H4 (cell line): ENCODE data around the gene MEGF11. TPM values are rescaled to one million over a fixed set of nuclear protein-coding genes. Genes with fewer than 3 reads are reported as not detected.

Experiments
- DNase-seq: peaks from one replicate; pipeline ENCODE4 v3.0.0-alpha.2; 2015; ENCODE audit warnings: low spot score
- total RNA-seq: library from RNA; depleted of rRNA; stranded (reverse); fragments of >200 nt; shearing (Covaris generic); gene quantifications from 2 replicates; pipeline ENCODE4 v1.2.3, GENCODE V29; 2014

Gene MEGF11
- total RNA-seq, 1 experiment from 2014 or later, result 0.02 TPM

- no peak for DNase-seq
Measured at GRCh38 chr15:66219339-66219738, 34.2 kb downstream of the MEGF11 start.

GRCh38 chr15:66216806-66217205 is 36.7 kb downstream of the MEGF11 start:
- no peak for DNase-seq

GRCh38 chr15:66215811-66216210 is 37.7 kb downstream of the MEGF11 start:
- no peak for DNase-seq

- no peak for DNase-seq
Measured at GRCh38 chr15:66214246-66214645, 39.3 kb downstream of the MEGF11 start.

- DNase-seq, result no peak
Measured at GRCh38 chr15:66212563-66212921, 41.0 kb downstream of the MEGF11 start.

- DNase-seq, result no peak
Measured at GRCh38 chr15:66211670-66212562, 41.6 kb downstream of the MEGF11 start.

- no peak for DNase-seq
Measured at GRCh38 chr15:66210684-66211083, 42.9 kb downstream of the MEGF11 start.

GRCh38 chr15:66198757-66199156 is 54.8 kb downstream of the MEGF11 start:
- DNase-seq, result no peak

GRCh38 chr15:66196602-66197001 is 56.9 kb downstream of the MEGF11 start:
- peak; percentile 54 for DNase-seq

- DNase-seq, result no peak
Measured at GRCh38 chr15:66195621-66196230, 57.8 kb downstream of the MEGF11 start.

GRCh38 chr15:66193066-66193465 is 60.5 kb downstream of the MEGF11 start:
- DNase-seq, result no peak

- DNase-seq, result no peak
Measured at GRCh38 chr15:66190746-66191145, 62.8 kb downstream of the MEGF11 start.

- no peak for DNase-seq
Measured at GRCh38 chr15:66189291-66189690, 64.3 kb downstream of the MEGF11 start.

GRCh38 chr15:66188464-66188863 is 65.1 kb downstream of the MEGF11 start:
- DNase-seq, result no peak

- DNase-seq, result no peak
Measured at GRCh38 chr15:66187271-66187670, 66.3 kb downstream of the MEGF11 start.

- DNase-seq, result no peak
Measured at GRCh38 chr15:66186049-66186825, 67.3 kb downstream of the MEGF11 start.

- DNase-seq, result no peak
Measured at GRCh38 chr15:66184936-66185790, 68.4 kb downstream of the MEGF11 start.

GRCh38 chr15:66184492-66184891 is 69.1 kb downstream of the MEGF11 start:
- DNase-seq, result no peak

- DNase-seq, result no peak
Measured at GRCh38 chr15:66180531-66181097, 72.9 kb downstream of the MEGF11 start.

GRCh38 chr15:66178531-66178910 is 75.0 kb downstream of the MEGF11 start:
- DNase-seq, result no peak

GRCh38 chr15:66172324-66172980 is 81.1 kb downstream of the MEGF11 start:
- DNase-seq, result no peak
